Thymus (tissue), 11 donors: Measurements from ENCODE around the gene PGGHG. TPM values are rescaled to one million over a fixed set of nuclear protein-coding genes. Genes with fewer than 3 reads are reported as not detected.
"Not testable (repeated sequence)": the region's sequence is repeated elsewhere in the genome, so short reads cannot be mapped to it uniquely, and the experiment has no call there.

Experiments
- DNase-seq, 9 donors: peaks; one replicate each; pipeline ENCODE4 v3.0.0-alpha.2; 2013; ENCODE audit warnings: low spot score in 9 of 9, low read depth in 6 of 9, missing footprints in 1 of 9
- H3K27ac ChIP-seq, 2 donors: one replicate each; pipeline ENCODE4 v1.5.1; 2013; ENCODE audit warnings: control low read depth in 1 of 2, low read depth in 1 of 2, low read length in 1 of 2, mild to moderate bottlenecking in 1 of 2, moderate library complexity in 1 of 2
- H3K27me3 ChIP-seq, 2 donors: one replicate each; pipeline ENCODE4 v1.5.1; 2013; ENCODE audit warnings: low read length in 1 of 2; ENCODE audit not compliant: control insufficient read depth in 2 of 2, insufficient read depth in 1 of 2
- H3K36me3 ChIP-seq, 2 donors: one replicate each; pipeline ENCODE4 v1.5.1; 2013; ENCODE audit warnings: low read length in 1 of 2, mild to moderate bottlenecking in 1 of 2, moderate library complexity in 1 of 2; ENCODE audit not compliant: control insufficient read depth in 2 of 2, insufficient read depth in 2 of 2
- H3K4me1 ChIP-seq, 2 donors: one replicate each; pipeline ENCODE4 v1.5.1; 2013; ENCODE audit warnings: low read length in 2 of 2; ENCODE audit not compliant: control insufficient read depth in 2 of 2, insufficient read depth in 2 of 2
- H3K4me3 ChIP-seq, 2 donors: one replicate each; pipeline ENCODE4 v1.5.1; 2013; ENCODE audit warnings: low read length in 2 of 2, control low read depth in 1 of 2, mild to moderate bottlenecking in 1 of 2
- H3K9me3 ChIP-seq, 2 donors: one replicate each; pipeline ENCODE4 v1.5.1; 2013; ENCODE audit warnings: low read length in 1 of 2, mild to moderate bottlenecking in 1 of 2; ENCODE audit not compliant: control insufficient read depth in 2 of 2, insufficient read depth in 1 of 2
- WGBS: extraction: QIAGEN DNeasy Blood & Tissue Kit; methylation state at CpG from one replicate; pipeline ENCODE4 v1.1.7; 2013; 5-methylcytosine and 5-hydroxymethylcytosine counted together
- polyA plus RNA-seq: library from polyadenylated mRNA; stranded (reverse); fragments of 200-250 nt; gene quantifications from one replicate; pipeline ENCODE4 v1.2.3, GENCODE V29; 2013
- total RNA-seq: library from RNA; stranded (reverse); fragments of 120-200 nt; gene quantifications from one replicate; pipeline ENCODE4 v1.2.4, GENCODE V29; 2013
- donor health status: healthy.

The PGGHG gene
- total and polyA plus RNA-seq, 2 donors: 73.7 to 900 TPM

DNA sequence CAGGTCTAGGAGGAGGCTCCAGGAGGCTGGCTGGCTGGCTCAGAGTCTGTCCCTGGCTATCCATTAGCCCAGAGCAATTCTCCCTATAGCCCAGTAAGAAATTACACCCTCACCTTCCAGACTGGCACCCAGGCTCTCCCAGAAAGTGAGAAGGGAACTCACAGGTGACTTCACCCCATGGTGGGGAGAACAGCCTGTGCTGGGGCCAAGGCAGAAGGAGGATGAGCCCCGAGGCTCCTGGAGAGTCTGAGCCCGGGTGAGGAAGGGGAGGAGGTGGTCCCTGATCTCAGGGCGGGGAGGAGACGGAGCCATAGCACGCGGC lies 25.6 kb downstream of the PGGHG start:
- Histone ChIP-seq H3K27ac (peak overlapping the region; percentile 86 to 95), H3K4me1 (peaks cover 29 to 61% of the 10 kb centered on the region in 2 donors), H3K27me3 (peaks cover 4 to 36% of the 10 kb centered on the region in 2 donors), H3K4me3 (peak overlapping the region; percentile 52 to 54)
- H3K36me3 ChIP-seq, DNase-seq, H3K9me3 ChIP-seq: not testable (repeated sequence)
- WGBS: 2% methylated on average over 6 of the region's 6 CpGs

DNA sequence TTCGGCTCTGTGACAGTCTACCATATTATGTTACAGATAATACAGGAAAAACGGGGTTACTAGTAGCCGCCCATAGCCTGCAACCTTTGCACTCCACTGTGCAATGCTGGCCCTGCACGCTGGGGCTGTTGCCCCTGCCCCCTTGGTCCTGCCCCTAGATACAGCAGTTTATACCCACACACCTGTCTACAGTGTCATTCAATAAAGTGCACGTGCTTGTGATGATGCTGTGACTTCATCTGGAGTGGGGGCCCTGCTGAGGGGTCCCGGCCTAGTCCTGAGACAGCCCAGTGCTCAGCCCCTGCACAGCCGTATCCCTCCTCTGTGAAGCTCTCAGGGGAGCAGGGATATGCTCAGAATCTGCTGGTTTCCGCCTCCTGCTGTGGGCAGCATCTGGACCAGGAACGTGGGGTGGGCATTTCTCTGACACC lies 26.1 kb downstream of the PGGHG start:
- Histone ChIP-seq H3K27ac (peak overlapping the region; percentile 69 to 80), H3K9me3 (no peaks in the 10 kb centered on the region), H3K4me3 (peak overlapping the region; percentile 52 to 54), H3K27me3 (peaks cover 4 to 34% of the 10 kb centered on the region in 2 donors), H3K36me3 (no peaks in the 10 kb centered on the region), H3K4me1 (peaks cover 29 to 60% of the 10 kb centered on the region in 2 donors)
- WGBS: 68% methylated on average over 9 of the region's 9 CpGs
- peak in 1 of 9 donors; percentile 46 for DNase-seq

DNA sequence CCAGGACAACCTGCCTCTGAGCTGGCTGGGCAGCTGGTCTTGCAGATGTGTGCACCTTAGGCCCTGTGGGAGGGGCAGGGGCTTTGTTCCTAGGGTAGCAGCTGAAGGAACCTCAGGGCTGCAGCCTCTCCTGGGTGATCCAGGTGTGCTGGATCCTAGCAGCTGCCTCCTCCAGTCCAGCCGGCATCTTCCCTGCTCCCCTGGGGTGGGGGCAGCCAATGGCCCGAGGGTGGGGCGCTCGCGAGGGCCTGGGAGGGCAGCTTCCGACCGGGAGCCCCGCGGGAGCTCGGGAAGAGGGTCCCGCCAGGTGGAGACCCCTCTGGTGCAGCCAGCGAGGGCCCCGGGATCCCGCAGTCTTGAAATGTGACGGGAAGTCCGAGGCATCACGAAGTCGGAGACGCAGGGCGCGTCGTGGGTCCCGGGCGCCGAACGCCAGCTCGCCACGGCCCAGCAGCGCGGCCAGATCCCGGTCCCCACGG lies 26.6 kb downstream of the PGGHG start:
- 77% methylated on average over 32 of the region's 32 CpGs for WGBS
- Histone ChIP-seq H3K27me3 (peaks cover 4 to 36% of the 10 kb centered on the region in 2 donors), H3K27ac (peak overlapping the region; percentile 69 to 80), H3K4me1 (peaks cover 29 to 63% of the 10 kb centered on the region in 2 donors), H3K36me3 (no peaks in the 10 kb centered on the region), H3K4me3 (peak overlapping the region; percentile 52 to 54), H3K9me3 (no peaks in the 10 kb centered on the region)
- no peak for DNase-seq

DNA sequence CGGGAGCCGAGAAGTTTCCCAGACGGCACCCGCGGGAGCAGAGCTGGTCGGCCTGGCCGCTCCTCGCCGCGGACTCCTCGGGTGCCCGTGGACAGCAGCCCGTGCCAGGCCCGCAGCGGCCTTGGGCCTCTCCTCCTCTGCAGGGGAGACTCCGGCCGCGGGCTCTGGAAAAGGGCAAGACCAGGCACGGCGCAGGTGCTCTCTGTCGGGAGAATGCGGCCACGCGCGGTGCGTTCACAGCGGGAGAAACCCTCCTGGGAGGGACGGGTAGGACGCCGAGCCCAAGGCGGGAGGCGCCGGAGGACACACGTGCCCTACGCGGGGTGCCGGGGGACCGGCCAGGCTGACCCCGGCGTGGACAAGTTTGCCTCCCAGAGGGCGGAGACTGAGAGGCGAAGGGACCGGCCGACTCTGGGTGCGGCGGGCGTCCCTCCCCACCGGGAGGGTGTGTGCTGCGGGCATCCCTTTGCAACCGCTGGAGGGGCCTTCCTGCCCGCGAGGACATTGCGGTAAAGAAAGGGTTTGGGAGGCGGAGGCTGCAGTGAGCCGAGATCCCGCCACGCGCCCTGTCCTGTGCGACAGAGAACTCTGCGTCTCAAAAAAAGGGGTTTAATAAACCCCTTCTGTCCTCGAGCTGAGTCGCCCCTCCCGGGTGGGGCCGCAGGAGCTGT lies 27.2 kb downstream of the PGGHG start:
- Histone ChIP-seq H3K36me3 (no peaks in the 10 kb centered on the region), H3K4me1 (peaks cover 29 to 63% of the 10 kb centered on the region in 2 donors), H3K27ac (peak overlapping the region; percentile 47 to 71), H3K4me3 (peak overlapping the region; percentile 52 to 54), H3K9me3 (no peaks in the 10 kb centered on the region), H3K27me3 (peaks cover 4 to 36% of the 10 kb centered on the region in 2 donors)
- peak in 1 of 9 donors; percentile 39 for DNase-seq
- 52% methylated on average over 64 of the region's 64 CpGs for WGBS

DNA sequence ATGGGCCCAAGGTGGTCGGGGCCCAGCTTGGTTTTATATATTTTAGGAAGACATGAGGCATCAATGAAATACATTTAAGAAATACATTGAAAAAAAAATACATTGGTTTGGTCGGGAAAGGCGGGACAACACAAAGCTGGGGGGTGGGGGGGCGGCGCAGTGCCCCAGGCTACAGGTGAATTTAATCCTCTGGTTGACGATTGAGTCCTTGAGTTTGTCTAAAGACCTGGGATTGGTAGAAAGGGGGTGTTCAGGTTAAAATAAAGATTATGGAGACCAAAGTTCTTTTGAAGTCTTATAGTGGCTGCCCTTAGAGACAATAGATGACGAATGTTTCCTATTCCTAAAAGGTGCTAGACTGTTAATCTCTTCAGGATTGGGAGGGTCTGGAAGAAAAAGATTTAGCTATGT lies 28.0 kb downstream of the PGGHG start:
- WGBS: 84% methylated on average over 7 of the region's 7 CpGs
- Histone ChIP-seq H3K27ac (peak overlapping the region in 1 of 2 donors; percentile 71), H3K9me3 (no peaks in the 10 kb centered on the region), H3K4me3 (peak overlapping the region; percentile 52 to 54), H3K36me3 (no peaks in the 10 kb centered on the region), H3K4me1 (peaks cover 29 to 59% of the 10 kb centered on the region in 2 donors), H3K27me3 (peaks cover 4 to 34% of the 10 kb centered on the region in 2 donors)
- DNase-seq: no peak

DNA sequence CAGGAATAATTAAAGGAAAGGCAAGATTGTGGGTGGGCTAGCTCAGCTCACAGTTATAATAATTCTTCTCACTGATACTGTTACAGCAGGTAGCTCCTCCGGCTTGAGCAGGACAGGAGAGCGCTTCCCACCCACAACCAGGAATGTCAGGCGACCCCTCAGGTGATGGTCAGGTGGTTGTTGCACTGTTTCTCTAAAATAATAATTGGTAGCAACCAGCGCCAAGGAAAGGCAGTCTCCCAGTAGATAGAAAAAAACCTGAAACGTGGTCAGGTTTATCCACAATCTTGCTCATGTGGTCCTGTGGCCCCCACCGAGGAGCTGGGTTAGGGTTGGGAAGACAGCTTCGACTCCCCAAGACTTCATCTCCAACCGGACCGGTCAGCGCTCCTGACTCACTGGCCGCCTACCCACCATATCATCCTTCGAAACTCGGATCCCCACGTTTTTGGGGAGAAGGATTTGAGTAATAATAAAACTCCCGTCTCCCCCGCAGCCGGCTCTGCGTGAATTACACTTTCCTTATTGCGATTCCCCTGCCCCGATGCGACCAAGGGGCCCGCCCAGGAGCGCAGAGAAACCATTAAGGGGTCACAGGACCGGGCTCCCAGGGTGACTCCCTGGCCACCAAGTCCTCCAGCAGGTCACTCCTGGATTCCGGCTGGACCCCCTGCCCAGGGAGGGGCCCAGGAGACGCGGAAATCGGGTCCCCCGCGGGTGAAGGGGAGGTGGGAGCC lies 28.9 kb downstream of the PGGHG start:
- 57% methylated on average over 17 of the region's 30 CpGs for WGBS
- peaks cover 26 to 52% of the 10 kb centered on the region in 2 donors for H3K4me1 ChIP-seq
- peaks cover 4 to 32% of the 10 kb centered on the region in 2 donors for H3K27me3 ChIP-seq
- DNase-seq, H3K36me3 ChIP-seq, H3K9me3 ChIP-seq, H3K4me3 ChIP-seq: not testable (repeated sequence)
- peak overlapping the region in 1 of 2 donors; percentile 23 for H3K27ac ChIP-seq

DNA sequence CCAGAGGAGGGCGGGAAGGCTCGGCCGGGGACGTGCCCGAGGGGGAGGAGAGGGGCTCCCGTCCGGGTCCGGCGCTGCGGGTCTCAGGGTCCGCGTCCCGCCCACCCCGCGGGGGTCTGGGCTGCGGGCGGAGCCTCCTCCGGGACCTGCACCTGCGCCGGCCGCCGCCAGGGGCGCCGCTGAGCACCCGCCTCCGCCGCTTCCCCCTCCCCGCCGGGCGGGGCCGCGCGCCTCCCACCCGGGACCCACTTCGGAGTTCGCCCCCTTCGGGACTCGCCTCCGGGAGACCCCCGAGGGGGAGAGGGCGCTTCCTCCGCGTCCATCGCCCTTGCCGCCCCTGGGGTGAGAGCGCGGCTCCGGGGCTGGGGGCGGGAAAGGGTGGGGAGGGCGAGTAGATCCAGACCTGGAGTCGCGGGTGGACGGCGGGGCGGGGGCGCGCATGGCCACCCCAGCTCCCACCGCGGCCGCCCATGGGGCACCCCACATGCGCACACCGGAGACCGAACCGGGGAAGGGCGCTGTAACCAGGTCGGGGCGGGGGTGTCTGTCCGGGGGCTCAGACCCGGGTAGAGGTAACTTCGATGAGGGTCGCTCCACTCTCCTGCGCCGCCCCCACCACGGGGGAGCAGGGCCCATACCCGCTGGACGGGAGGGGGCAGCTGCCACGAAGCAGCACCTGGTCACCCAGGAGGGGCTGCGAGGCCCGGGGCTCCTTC lies 29.6 kb downstream of the PGGHG start:
- Histone ChIP-seq H3K4me1 (peaks cover 20 to 45% of the 10 kb centered on the region in 2 donors), H3K4me3 (peak overlapping the region; percentile 44), H3K27ac (peak overlapping the region in 1 of 2 donors; percentile 77), H3K27me3 (peaks cover 4 to 32% of the 10 kb centered on the region in 2 donors)
- under 1% methylated on average over 16 of the region's 79 CpGs for WGBS
- not testable (repeated sequence) for H3K9me3 ChIP-seq, DNase-seq, H3K36me3 ChIP-seq

DNA sequence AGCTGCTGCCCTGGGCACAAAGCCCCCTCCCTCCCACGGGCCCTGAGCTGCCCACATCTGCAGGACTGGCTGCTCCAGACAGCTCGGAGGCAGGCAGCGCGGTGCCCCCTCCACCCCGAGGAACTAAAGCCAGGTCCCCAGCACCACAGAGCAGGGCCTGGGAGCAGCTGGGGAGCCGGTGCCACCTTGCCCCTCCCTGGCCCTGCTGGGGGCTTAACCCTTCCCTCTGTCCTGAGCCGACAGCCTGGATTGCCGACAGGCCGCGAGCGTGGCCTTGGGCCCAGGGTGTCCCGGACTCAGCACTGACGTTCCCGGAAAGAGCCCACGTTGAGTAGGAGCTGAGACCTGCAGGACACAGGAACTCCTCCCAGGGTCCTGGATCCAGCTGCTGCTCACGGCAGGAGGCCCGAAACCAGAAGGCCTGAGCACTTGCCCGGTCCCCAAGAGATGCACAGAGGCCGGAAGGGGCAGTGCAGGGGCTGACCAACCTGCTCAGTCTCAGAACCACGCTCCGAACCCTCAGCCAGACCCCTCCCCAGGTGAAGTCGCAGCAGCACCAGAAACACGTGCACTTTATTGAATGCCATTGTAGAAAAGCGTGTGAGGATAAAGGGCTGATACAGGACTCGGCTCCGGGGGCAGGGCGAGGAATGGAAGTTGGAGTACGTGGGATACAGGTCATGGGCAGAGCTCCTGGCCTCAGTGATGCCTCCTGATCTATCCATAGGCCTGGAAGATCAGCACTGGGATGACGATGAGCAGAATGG lies 30.4 kb downstream of the PGGHG start:
- not testable (repeated sequence) for DNase-seq, H3K9me3 ChIP-seq, H3K36me3 ChIP-seq
- Histone ChIP-seq H3K27ac (peak overlapping the region; percentile 41 to 65), H3K4me1 (peaks cover 13 to 43% of the 10 kb centered on the region in 2 donors), H3K4me3 (peak overlapping the region; percentile 44), H3K27me3 (peaks cover 4 to 32% of the 10 kb centered on the region in 2 donors)
- WGBS: 54% methylated on average over 19 of the region's 29 CpGs
